GM23248 (cell line): ENCODE data around the gene MAP2K5. TPM values are rescaled to one million over a fixed set of nuclear protein-coding genes. Genes with fewer than 3 reads are reported as not detected.

Experiments
- DNase-seq: peaks from one replicate; pipeline ENCODE4 v3.0.0-alpha.2; 2015
- H2AFZ ChIP-seq: fragments of 200-600 bp; sonication (generic); 2 replicates; pipeline ENCODE4 v1.6.1; 2016; ENCODE audit warnings: antibody characterized with exemption
- H3F3A ChIP-seq: fragments of 200-600 bp; sonication (generic); 2 replicates; pipeline ENCODE4 v1.6.1; 2016; ENCODE audit warnings: mild to moderate bottlenecking, antibody characterized with exemption, mixed run types; ENCODE audit not compliant: insufficient read depth
- H3K27ac ChIP-seq: fragments of 200-600 bp; sonication (generic); 2 replicates; pipeline ENCODE4 v1.5.1; 2016; ENCODE audit warnings: mild to moderate bottlenecking
- H3K27me3 ChIP-seq: fragments of 200-600 bp; sonication (generic); replicated peaks from 2 replicates; pipeline ENCODE4 v1.6.1; 2016; ENCODE audit warnings: mild to moderate bottlenecking; ENCODE audit not compliant: insufficient read depth
- H3K36me3 ChIP-seq: fragments of 200-600 bp; sonication (generic); 2 replicates; pipeline ENCODE4 v1.6.1; 2016; ENCODE audit warnings: low read depth, mild to moderate bottlenecking
- H3K4me1 ChIP-seq: fragments of 200-600 bp; sonication (generic); 2 replicates; pipeline ENCODE4 v1.6.1; 2016; ENCODE audit warnings: mild to moderate bottlenecking; ENCODE audit not compliant: insufficient read depth
- H3K4me2 ChIP-seq: fragments of 200-600 bp; sonication (generic); one replicate; pipeline ENCODE4 v1.6.1; 2016; ENCODE audit warnings: mild to moderate bottlenecking; ENCODE audit not compliant: unreplicated experiment
- H3K4me3 ChIP-seq: fragments of 200-600 bp; sonication (generic); 2 replicates; pipeline ENCODE4 v1.5.1; 2016; ENCODE audit warnings: mild to moderate bottlenecking
- H3K79me2 ChIP-seq: fragments of 200-600 bp; sonication (generic); 2 replicates; pipeline ENCODE4 v1.6.1; 2016; ENCODE audit warnings: mild to moderate bottlenecking; ENCODE audit not compliant: insufficient read depth
- H3K9ac ChIP-seq: fragments of 200-600 bp; sonication (generic); 2 replicates; pipeline ENCODE4 v1.6.1; 2016; ENCODE audit warnings: mild to moderate bottlenecking
- H3K9me2 ChIP-seq: fragments of 200-600 bp; sonication (generic); 2 replicates; pipeline ENCODE4 v1.6.1; 2016; ENCODE audit warnings: mixed run types, mild to moderate bottlenecking, moderate library complexity; ENCODE audit not compliant: insufficient read depth
- H3K9me3 ChIP-seq: fragments of 200-600 bp; sonication (generic); one replicate; pipeline ENCODE4 v1.6.1; 2017; ENCODE audit warnings: low read depth
- H4K20me1 ChIP-seq: fragments of 200-600 bp; sonication (generic); 2 replicates; pipeline ENCODE4 v1.6.0; 2016; ENCODE audit not compliant: insufficient read depth
- EZH2 ChIP-seq: fragments of 200-600 bp; sonication (generic); IDR thresholded peaks from 2 replicates; pipeline ENCODE4 v1.6.1; 2018; ENCODE audit warnings: antibody characterized with exemption, mild to moderate bottlenecking; ENCODE audit not compliant: insufficient read depth, poor library complexity, severe bottlenecking
- EZH2phosphoT487 ChIP-seq: fragments of 200-600 bp; sonication (generic); IDR thresholded peaks from 2 replicates; pipeline ENCODE4 v1.6.1; 2018; ENCODE audit warnings: antibody characterized with exemption, moderate library complexity, mild to moderate bottlenecking, low read depth; ENCODE audit not compliant: insufficient read depth
- WGBS, 2 experiments: methylation state at CpG; one replicate each; pipeline ENCODE4 v1.1.6; 2015 to 2017; ENCODE audit warnings: low lambda C conversion rate in 2 of 2, low coverage in 1 of 2; ENCODE audit errors: missing lambda C conversion rate in 2 of 2; 5-methylcytosine and 5-hydroxymethylcytosine counted together
- in situ Hi-C: fragments of 300-500 bp; cut with MboI; formaldehyde crosslinking; loops from 2 replicates; pipeline ENCODE4 v1.15.0; 2020
- polyA plus RNA-seq: library from polyadenylated mRNA; unstranded; fragments of >200 nt; fragmentation: Nextera tagmentation; extraction: Ambion mirVana; gene quantifications from 2 replicates; pipeline ENCODE4 v1.2.1, GENCODE V29; 2016
- total RNA-seq: library from RNA; depleted of rRNA; stranded (reverse); fragments of >200 nt; shearing (Covaris generic); gene quantifications from 2 replicates; pipeline ENCODE4 v1.2.3, GENCODE V29; 2014

MAP2K5 gene
- total and polyA plus RNA-seq, 2 experiments from 2014 or later = 2.8 to 15.0 TPM

GRCh38 chr15:67765701-67766100, 223.2 kb downstream of the MAP2K5 start:
- Histone ChIP-seq H3K9ac (no peak overlapping the region), H3K4me3 (no peak overlapping the region), H3K9me3 (no peaks in the 10 kb centered on the region), H4K20me1 (no peaks in the 10 kb centered on the region), H3K4me2 (no peak overlapping the region), H2AFZ (no peak overlapping the region), H3K79me2 (no peaks in the 10 kb centered on the region), H3K36me3 (no peaks in the 10 kb centered on the region), H3K9me2 (no peaks in the 10 kb centered on the region), H3K27me3 (no peaks in the 10 kb centered on the region), H3K27ac (no peak overlapping the region), H3F3A (no peaks in the 10 kb centered on the region; the same call in 1 of the 2 replicates), H3K4me1 (peaks cover 8% of the 10 kb centered on the region)
- no peak for TF ChIP-seq EZH2
- no peak for TF ChIP-seq EZH2phosphoT487
- in situ Hi-C loops = no loop called here
- no peak for DNase-seq
- 86 to 94% methylated on average over 2 of the region's 2 CpGs for WGBS, 2 experiments

DNA sequence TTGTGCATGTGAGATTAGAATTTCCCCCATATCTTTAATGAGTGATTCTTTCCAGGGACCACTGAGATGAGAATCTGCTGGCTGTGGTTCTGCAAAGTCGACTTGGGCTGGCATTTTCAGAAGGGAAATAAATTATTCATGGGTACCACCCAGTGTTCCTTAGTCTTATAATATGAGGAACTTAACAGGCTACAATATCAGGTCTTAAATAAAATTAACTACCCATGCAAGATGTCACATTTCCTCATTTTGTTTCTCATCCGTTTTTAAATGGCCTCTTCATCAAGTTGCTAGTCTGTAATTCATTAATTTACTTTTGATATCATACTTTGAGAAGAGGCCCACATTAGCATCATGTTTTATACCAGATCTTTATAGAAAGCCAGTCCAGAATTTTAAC, 224.5 kb downstream of the MAP2K5 start:
- no peaks in the 10 kb centered on the region for H3K9me2 ChIP-seq
- H3F3A ChIP-seq = no peaks in the 10 kb centered on the region; the same call in 1 of the 2 replicates
- DNase-seq = no peak
- H4K20me1 ChIP-seq = no peaks in the 10 kb centered on the region
- H3K4me3 ChIP-seq = no peak overlapping the region
- no peaks in the 10 kb centered on the region for H3K27me3 ChIP-seq
- in situ Hi-C loops = no loop called here
- H3K4me2 ChIP-seq = no peak overlapping the region
- no peak overlapping the region for H3K9ac ChIP-seq
- H3K4me1 ChIP-seq = peaks cover 8% of the 10 kb centered on the region
- H2AFZ ChIP-seq = no peak overlapping the region
- H3K9me3 ChIP-seq = no peaks in the 10 kb centered on the region
- no peaks in the 10 kb centered on the region for H3K79me2 ChIP-seq
- H3K27ac ChIP-seq = no peak overlapping the region
- WGBS, 2 experiments = 66 to 69% methylated on average over 2 of the region's 2 CpGs
- no peaks in the 10 kb centered on the region for H3K36me3 ChIP-seq
- TF ChIP-seq EZH2phosphoT487 (no peak), EZH2 (no peak)

- DNase-seq = no peak
- Histone ChIP-seq H3K4me3 (no peak overlapping the region), H3K36me3 (no peaks in the 10 kb centered on the region), H3K9me2 (no peaks in the 10 kb centered on the region), H3K9me3 (no peaks in the 10 kb centered on the region), H3K27me3 (no peaks in the 10 kb centered on the region), H3K27ac (no peak overlapping the region), H3K4me2 (no peak overlapping the region), H3K79me2 (no peaks in the 10 kb centered on the region), H3K9ac (no peak overlapping the region), H2AFZ (no peak overlapping the region), H3K4me1 (no peaks in the 10 kb centered on the region), H4K20me1 (no peaks in the 10 kb centered on the region), H3F3A (no peaks in the 10 kb centered on the region)
- in situ Hi-C loops = no loop called here
- 89% methylated on average over 7 of the region's 7 CpGs for WGBS, 2 experiments
- no peak for TF ChIP-seq EZH2phosphoT487
- no peak for TF ChIP-seq EZH2
These were observed 225.9 kb downstream of the MAP2K5 start for GRCh38 chr15:67768313-67768977.

DNA sequence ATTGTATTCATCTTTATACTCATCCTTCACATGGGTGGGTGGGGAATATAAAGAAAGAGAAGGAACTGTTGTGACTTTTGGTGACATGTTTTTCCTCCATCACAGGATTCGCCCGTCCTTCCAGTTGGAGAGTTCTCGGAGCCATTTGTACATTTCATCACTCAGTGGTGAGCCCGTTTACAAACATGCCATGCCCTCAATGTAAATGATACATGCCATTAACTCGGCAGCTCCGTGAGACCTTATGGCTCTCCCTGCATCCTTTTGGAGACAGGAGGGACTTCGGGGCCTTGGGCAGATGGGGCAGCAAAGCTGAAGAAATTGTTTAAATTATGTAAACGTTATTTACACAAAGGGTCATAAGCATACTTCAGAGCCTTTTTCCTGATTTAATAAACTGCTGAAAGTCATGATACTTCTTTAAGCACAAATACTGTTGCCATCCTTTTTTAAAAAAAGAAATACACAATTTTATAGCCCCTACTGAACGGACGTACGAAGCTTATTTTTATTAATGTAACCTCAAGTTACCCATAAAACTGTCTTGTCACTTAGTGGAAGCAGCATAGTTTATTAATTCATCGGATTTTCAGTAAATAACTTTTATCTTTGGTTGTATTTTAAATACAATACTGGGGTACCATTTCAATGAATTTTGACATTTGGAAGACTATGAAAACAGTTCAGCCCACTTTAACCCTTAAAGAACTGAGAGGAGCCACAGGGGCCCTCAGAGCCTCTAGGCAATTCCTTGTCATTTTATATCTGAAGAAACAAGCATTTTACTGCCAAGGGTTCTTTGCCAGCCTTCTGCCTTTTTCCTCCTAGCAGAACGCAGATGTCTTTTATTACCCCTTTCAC, 227.2 kb downstream of the MAP2K5 start:
- WGBS, 2 experiments = 85 to 89% methylated on average over 13 of the region's 13 CpGs
- no peaks in the 10 kb centered on the region for H3K4me1 ChIP-seq
- no peak overlapping the region for H2AFZ ChIP-seq
- no peaks in the 10 kb centered on the region for H3K36me3 ChIP-seq
- no peaks in the 10 kb centered on the region for H3K9me2 ChIP-seq
- in situ Hi-C loops = no loop called here
- H3K27me3 ChIP-seq = no peaks in the 10 kb centered on the region
- H3K4me3 ChIP-seq = no peak overlapping the region
- H3K79me2 ChIP-seq = no peaks in the 10 kb centered on the region
- H3K27ac ChIP-seq = no peak overlapping the region
- H3F3A ChIP-seq = no peaks in the 10 kb centered on the region
- H4K20me1 ChIP-seq = no peaks in the 10 kb centered on the region
- no peak for DNase-seq
- TF ChIP-seq EZH2phosphoT487 = no peak
- no peak for TF ChIP-seq EZH2
- H3K9me3 ChIP-seq = no peaks in the 10 kb centered on the region
- H3K9ac ChIP-seq = no peak overlapping the region
- no peak overlapping the region for H3K4me2 ChIP-seq
